OCI-M1 (cell line): ENCODE measurements around the gene CLCN5.
"Not testable (repeated sequence)": the region's sequence is repeated elsewhere in the genome, so short reads cannot be mapped to it uniquely, and the experiment has no call there.

Experiments used
- DNase-seq: peaks from one replicate; lab custom pipeline; 2025; lab: John Stamatoyannopoulos, UW

CLCN5 gene

DNA sequence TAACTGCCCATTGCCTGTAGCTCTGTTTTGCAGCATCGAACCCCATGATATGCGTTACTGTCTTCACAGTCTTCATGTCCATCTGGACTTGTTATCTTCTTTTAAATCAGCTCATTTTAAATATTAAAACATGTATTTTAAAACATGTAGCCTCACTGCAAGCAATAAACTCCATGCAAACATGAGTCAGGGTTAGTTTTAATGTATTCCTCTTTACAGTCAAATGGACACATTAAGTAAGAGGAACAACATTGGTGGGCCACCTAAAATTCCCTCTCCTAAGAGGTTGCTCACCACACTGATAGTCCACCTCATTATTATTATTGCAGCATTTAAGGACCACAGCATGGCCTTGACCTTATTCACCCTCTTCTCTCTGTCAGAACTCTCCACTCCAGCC is 74.1 kb downstream of the CLCN5 start:
- no peak for DNase-seq

- no peak for DNase-seq
Measured at GRCh38 chrX:49999087-49999486, 76.7 kb downstream of the CLCN5 start.

DNA sequence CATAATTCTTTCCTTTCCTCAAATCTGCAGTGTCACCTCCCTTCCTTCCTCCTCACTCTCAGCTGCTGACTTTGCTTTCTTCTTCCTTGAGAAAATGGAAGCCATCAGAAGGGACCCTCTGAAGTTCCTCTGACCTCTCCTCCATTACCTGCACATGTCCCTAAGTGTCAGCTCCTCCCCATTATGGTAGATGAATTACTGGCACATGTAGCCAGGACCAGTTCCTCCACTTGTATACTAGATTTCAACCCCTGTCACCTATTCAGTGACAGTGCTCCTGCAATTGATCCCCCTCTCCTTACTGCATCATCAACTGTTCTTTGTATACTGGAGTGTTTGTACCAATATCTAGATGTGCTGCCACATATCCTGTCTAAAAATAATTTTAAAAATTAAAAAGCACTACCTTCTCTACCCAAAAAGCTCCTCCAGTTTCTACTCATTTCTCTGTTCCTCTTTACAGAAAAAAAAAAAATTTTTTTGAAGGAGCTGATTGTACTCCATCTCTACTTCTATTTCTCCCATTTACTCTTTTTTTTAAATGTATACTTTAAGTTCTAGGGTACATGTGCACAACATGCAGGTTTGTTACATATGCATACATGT is 78.6 kb downstream of the CLCN5 start:
- no peak for DNase-seq

DNA sequence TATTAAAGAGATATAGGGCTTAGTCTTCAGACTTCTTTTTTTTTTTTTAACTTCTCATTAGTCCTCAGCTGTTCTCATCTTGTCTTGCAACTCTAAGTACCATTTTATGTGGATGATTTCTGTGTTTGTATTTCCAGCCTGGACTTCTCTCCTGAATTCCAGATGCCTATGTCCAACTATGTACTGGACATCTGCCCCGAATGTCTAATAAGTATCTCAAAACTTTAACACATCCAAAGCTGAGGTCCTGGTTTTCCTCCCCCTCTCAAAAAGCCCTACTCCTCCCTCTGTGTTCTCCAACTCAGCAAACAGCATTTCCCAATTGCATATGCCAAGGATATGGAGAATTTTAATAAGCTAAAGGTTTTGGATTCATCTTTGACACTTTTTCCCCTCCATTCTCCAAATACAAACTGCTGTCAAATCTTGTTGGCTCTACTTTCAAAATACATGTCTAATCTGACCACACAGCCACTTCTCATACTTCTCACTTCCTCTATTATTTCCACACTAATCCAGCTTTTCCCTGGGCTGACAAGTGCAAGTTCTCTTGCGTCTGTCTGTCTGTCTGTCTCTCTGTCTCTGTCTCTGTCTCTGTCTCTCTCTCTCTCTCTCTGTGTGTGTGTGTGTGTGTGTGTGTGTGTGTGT is 79.8 kb downstream of the CLCN5 start:
- peak; percentile 64 for DNase-seq

DNA sequence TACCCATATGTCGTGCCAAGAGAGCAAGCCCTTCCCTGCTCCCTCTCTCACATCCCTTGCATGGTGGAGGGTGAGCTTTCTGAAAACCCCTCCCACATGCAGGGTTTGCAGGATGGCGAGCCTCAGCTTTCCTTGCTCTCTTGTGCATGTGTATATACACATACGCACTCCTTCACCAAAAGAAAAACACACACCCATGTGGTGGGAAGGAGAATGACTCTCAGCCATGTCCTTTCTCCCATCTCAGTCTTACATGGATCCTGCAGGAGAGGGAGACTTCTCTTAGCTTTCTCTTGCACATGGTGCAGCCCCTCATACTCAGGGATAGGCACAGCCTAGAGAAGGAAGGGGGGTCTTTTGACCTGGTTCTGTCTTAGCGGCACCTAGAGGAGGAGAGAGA is 81.1 kb downstream of the CLCN5 start:
- DNase-seq, result no peak

DNA sequence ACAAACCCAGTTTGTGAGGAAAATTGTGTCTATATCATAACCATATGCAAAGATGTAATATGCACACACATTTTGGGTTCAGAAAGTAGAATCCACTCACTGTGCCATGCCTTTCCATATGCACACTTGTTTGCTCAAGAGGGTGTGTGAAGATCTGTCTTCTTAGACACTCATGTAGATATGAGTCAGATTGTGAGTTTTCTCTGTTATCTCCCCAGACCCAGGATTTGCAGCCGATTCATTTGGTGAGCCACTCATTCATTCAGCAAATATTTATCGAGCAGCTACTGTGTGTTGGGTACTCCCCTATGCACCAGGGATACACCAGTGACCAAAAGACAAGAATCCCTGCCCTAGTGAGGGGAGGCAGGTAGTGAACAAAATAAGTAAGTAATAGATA is 81.5 kb downstream of the CLCN5 start:
- no peak for DNase-seq

- not testable (repeated sequence) for DNase-seq
Measured at GRCh38 chrX:50025591-50025990, 103.2 kb downstream of the CLCN5 start.

DNA sequence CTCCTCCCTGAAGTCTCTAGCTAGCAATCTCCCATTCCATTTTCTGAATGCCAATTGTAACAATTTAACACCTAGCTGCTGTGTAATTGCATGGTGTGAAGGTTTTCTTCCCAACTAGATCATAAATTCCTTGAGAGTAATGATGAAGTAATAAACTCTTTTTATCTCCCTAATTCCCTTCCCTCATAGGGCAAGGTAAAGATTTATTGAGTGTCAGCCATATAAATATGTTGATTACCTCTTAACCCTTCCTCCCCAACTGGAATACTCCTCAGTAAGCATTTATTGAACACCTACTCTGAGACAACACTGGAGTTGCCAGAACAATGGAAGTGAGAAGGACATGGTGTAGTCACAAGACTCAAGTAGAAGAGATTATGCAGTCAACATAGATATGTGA is 112.7 kb downstream of the CLCN5 start:
- DNase-seq, result no peak

GRCh38 chrX:50036426-50036825 is 114.0 kb downstream of the CLCN5 start:
- DNase-seq, result no peak

DNA sequence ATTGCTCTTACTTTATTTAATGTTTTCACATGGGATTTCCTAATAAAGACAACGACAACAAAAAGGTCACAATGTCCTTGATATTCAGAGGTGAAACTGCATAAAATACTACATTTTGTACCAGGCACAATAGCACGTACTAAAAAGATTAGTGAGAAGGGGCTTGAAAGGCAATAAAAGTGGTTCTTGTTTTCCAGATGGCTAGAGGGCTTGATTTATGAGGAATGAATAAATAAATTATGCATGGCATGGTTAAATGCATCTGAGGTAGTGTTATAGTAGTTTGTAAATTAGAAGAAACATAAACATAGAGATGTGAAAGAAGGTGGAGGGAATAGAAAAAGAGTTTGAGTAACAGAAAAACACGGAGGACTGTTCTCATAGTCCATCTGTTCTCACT is 123.4 kb downstream of the CLCN5 start:
- DNase-seq, result no peak

DNA sequence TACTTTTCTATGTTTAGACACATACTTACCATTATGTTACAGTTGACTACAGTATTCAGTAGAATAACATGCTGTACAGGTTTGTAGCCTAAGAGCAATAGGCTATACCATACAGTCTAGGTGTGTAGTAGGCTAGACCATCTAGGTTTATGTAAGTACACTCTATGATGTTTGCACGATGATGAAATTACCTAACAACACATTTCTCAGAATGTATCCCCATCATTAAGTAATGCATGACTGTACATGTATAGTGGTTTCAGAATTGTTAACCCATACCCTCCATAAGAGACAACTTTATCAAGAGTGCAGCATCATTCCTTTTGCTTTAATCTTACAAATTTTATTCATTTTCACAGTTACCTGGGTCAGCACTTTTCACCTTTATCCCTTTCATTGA is 126.8 kb downstream of the CLCN5 start:
- no peak for DNase-seq

GRCh38 chrX:50054147-50054546 is 131.8 kb downstream of the CLCN5 start:
- DNase-seq, result no peak

- no peak for DNase-seq
Measured at GRCh38 chrX:50066318-50066937, 144.0 kb downstream of the CLCN5 start.

GRCh38 chrX:50067435-50068284 is 145.3 kb downstream of the CLCN5 start:
- DNase-seq, result no peak

GRCh38 chrX:50068285-50068563 is 145.8 kb downstream of the CLCN5 start:
- DNase-seq, result peak; percentile 1

DNA sequence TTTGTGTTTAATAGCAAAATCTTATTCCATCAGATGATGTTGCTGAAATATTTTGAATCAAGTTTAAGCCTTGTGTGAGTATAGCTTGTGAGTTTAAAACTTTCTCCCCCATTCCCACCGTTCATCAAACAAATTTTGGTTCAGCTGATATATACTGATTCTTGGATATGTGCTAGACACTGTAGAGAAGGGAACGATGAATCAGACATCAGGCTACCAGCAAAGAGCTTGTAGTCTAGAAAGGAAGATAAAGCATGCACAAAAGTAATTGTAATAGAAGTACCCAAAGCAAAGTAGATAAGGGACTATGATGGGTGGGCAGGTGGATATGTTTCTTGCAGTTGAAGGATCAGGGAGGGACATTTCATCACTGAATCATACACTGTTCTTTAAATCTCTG is 146.5 kb downstream of the CLCN5 start:
- no peak for DNase-seq

GRCh38 chrX:50071494-50071893 is 149.1 kb downstream of the CLCN5 start:
- peak; percentile 3 for DNase-seq

- peak; percentile 11 for DNase-seq
Measured at GRCh38 chrX:50072110-50072509, 149.7 kb downstream of the CLCN5 start.

GRCh38 chrX:50073601-50074000 is 151.2 kb downstream of the CLCN5 start:
- DNase-seq, result no peak

- DNase-seq, result no peak
Measured at GRCh38 chrX:50075630-50076339, 153.4 kb downstream of the CLCN5 start.

- DNase-seq, result peak; percentile 45
Measured at GRCh38 chrX:50081282-50081889, 159.0 kb downstream of the CLCN5 start.

GRCh38 chrX:50082741-50083140 is 160.3 kb downstream of the CLCN5 start:
- DNase-seq, result no peak
